HCT116 (cell line): ENCODE results near the gene CPM.

ENCODE experiments used
- CBX3 ChIP-seq: IDR thresholded peaks from 2 replicates; pipeline ENCODE4 v1.6.1; 2012; ENCODE audit warnings: low read depth
- CTCF ChIP-seq, 3 experiments: fragments of 200-600 bp in 1 of 3; sonication (generic) in 1 of 3; IDR thresholded peaks in 2 of 3; conservative IDR thresholded peaks in 1 of 3; 2 replicates each; pipeline ENCODE4 v1.5.1; 2012 to 2017; ENCODE audit warnings: low read depth in 2 of 3, low read length in 2 of 3, antibody characterized with exemption in 1 of 3, borderline replicate concordance in 1 of 3, control low read depth in 1 of 3, mild to moderate bottlenecking in 1 of 3, mixed read lengths in 1 of 3, mixed run types in 1 of 3, moderate library complexity in 1 of 3; ENCODE audit not compliant: insufficient read depth in 1 of 3
- EGR1 ChIP-seq: IDR thresholded peaks from 2 replicates; pipeline ENCODE4 v1.6.1; 2012; ENCODE audit warnings: low read depth
- EZH2phosphoT487 ChIP-seq: fragments of 200-600 bp; IDR thresholded peaks from 2 replicates; pipeline ENCODE4 v1.6.1; 2018; ENCODE audit warnings: antibody characterized with exemption, borderline replicate concordance
- FOSL1 ChIP-seq: IDR thresholded peaks from 2 replicates; pipeline ENCODE4 v1.6.1; 2012; ENCODE audit warnings: low read depth
- JUND ChIP-seq: IDR thresholded peaks from 2 replicates; pipeline ENCODE4 v1.6.1; 2012
- MAX ChIP-seq: IDR thresholded peaks from 2 replicates; pipeline ENCODE4 v1.6.1; 2012
- SIN3A ChIP-seq: IDR thresholded peaks from 2 replicates; pipeline ENCODE4 v1.6.1; 2012; ENCODE audit warnings: low read depth
- ZBTB33 ChIP-seq: IDR thresholded peaks from 2 replicates; pipeline ENCODE4 v1.6.1; 2011; ENCODE audit warnings: mild to moderate bottlenecking, low read length, moderate library complexity; ENCODE audit not compliant: insufficient replicate concordance; ENCODE audit errors: extremely low read depth

GRCh38 chr12:68932128-68932960 lies 627 bp downstream of the CPM start:
- no peak for TF ChIP-seq MAX
- no peak for TF ChIP-seq CTCF (IDR thresholded peaks at IDR 0.05 in 2 of 3, conservative IDR thresholded peaks at IDR 0.05 in 1 of 3; ENCODE audit: borderline replicate concordance in 1 of 3, insufficient read depth in 1 of 3, low read depth in 2 of 3, low read length in 2 of 3)
- no peak for TF ChIP-seq EZH2phosphoT487
- no peak for TF ChIP-seq ZBTB33
- no peak for TF ChIP-seq CBX3
- no peak for TF ChIP-seq FOSL1
- no peak for TF ChIP-seq JUND
- no peak for TF ChIP-seq SIN3A
- TF ChIP-seq EGR1 = no peak
